Measurements from ENCODE around the gene RFTN2.

Gene RFTN2

DNA sequence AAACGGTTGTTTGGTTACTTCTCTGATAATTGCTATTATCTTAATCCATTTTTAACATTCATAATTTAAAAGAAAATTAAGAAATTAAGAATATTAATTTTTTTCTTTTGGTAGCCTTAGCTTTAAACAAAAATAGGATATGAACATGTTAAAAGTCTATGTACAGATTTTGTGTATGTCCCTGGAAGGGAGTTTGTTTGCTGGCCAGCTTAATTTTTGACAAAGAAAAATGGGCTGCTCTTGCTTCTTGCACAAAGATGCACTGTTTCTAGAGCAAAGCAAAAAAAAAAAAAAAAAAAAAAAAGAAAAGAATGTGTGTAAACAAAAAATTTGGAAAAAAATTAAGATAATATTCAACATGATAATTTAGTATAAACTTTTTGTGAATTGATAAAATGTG, 1.3 kb downstream of the RFTN2 start:
- no peak for TF ChIP-seq CTCF (IDR thresholded peaks at IDR 0.05; ENCODE audit: borderline replicate concordance, control extremely low read depth, extremely low read depth, insufficient read depth, missing control alignments)
- no peak for DNase-seq (ENCODE audit: low spot score)
- in situ Hi-C loops (cut with MboI; ENCODE audit: low sequenced_read_pairs, unreplicated experiment): no loop called here

- no peak for DNase-seq (ENCODE audit: low spot score)
- no peak for TF ChIP-seq CTCF (IDR thresholded peaks at IDR 0.05; ENCODE audit: borderline replicate concordance, control extremely low read depth, extremely low read depth, insufficient read depth, missing control alignments)
- in situ Hi-C loops (cut with MboI; ENCODE audit: low sequenced_read_pairs, unreplicated experiment): no loop called here
These were observed 1.8 kb downstream of the RFTN2 start for GRCh38 chr2:197673606-197674005.

DNA sequence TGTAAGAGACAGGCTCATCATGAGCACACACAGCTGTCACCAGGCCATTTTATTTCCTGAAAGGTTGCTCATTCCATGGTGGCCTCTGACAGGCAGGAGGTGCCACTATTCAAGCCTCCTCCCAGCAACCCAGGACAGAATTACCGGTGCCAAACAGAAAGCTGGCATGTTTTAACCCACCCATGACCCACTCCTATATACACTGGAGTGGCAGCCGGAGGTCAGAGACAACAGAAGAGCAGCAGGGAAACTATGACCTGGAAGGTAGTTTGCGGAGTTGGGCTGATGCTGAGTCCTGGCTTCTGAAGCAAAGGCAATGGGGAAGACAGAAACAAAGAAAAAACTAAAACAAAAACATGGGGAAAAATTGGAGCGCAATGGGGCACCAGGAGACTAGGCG, 2.3 kb downstream of the RFTN2 start:
- in situ Hi-C loops (cut with MboI; ENCODE audit: low sequenced_read_pairs, unreplicated experiment): no loop called here
- no peak for DNase-seq (ENCODE audit: low spot score)
- no peak for TF ChIP-seq CTCF (IDR thresholded peaks at IDR 0.05; ENCODE audit: borderline replicate concordance, control extremely low read depth, extremely low read depth, insufficient read depth, missing control alignments)

DNA sequence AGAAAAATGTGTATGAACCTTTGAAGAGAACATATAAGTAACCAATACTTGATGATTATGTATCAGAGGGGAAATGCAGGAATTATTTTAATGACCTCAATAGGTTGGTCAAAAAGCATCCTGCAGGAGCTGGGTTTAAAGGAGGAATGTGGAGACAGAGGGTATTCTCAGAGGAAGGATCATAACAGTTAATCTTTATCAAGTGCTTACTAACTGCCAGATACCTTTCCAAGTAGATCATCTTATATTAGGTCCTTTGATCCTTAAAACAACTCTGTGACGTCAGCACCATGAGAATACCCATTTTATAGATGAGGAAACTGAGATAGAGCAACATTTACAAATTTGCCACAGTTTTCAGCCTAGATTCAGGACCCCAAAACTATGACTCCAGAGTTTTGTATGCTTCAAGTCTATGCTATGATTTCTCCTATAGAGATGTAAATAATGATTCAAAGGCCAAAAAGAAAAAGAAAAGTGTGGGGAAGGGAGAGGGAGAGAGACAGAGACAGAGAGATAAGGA, 3.0 kb downstream of the RFTN2 start:
- in situ Hi-C loops (cut with MboI; ENCODE audit: low sequenced_read_pairs, unreplicated experiment): no loop called here
- TF ChIP-seq CTCF (IDR thresholded peaks at IDR 0.05; ENCODE audit: borderline replicate concordance, control extremely low read depth, extremely low read depth, insufficient read depth, missing control alignments): no peak
- DNase-seq (ENCODE audit: low spot score): no peak

DNA sequence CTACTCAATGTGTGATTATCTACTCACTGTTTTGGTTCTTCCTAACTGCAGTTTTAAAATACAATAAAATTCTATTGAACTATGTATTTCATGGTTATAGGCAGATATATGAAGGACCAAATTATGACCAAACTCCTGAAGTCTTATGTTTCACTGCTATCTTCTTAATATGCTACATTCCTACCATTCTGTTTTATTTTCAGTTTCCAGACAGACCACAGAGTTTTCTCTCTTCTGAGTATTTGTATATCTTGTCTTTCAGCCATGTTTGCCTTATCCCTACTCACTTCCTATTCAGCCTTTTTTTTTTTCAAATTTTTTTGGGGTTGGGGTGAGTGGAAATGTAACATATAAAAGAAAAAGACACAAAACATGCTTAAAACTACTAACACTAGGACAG, 6.3 kb downstream of the RFTN2 start:
- no peak for TF ChIP-seq CTCF (IDR thresholded peaks at IDR 0.05; ENCODE audit: borderline replicate concordance, control extremely low read depth, extremely low read depth, insufficient read depth, missing control alignments)
- no peak for DNase-seq (ENCODE audit: low spot score)
- in situ Hi-C loops (cut with MboI; ENCODE audit: low sequenced_read_pairs, unreplicated experiment): no loop called here

DNA sequence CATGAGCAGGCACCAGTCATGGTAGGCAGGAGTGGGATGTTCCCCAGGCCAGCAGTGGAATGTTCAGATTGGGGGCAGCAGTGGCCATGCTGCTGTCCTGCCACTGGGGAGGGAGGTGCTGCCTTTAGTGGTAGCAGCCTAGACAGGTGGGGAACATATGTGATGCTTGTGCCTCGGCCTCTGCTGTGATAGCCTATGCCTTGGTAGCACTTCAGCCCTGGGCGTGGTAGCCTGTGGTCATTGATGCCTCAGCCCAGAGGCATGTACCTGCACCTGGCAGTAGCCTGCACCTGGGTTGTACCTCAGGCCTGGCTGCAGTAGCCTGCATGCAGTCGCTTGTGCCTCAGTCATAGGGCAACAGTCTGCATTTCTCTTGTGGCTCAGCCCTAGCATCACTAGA, 7.1 kb downstream of the RFTN2 start:
- no peak for TF ChIP-seq CTCF (IDR thresholded peaks at IDR 0.05; ENCODE audit: borderline replicate concordance, control extremely low read depth, extremely low read depth, insufficient read depth, missing control alignments)
- DNase-seq (ENCODE audit: low spot score): no peak
- in situ Hi-C loops (cut with MboI; ENCODE audit: low sequenced_read_pairs, unreplicated experiment): no loop called here

DNA sequence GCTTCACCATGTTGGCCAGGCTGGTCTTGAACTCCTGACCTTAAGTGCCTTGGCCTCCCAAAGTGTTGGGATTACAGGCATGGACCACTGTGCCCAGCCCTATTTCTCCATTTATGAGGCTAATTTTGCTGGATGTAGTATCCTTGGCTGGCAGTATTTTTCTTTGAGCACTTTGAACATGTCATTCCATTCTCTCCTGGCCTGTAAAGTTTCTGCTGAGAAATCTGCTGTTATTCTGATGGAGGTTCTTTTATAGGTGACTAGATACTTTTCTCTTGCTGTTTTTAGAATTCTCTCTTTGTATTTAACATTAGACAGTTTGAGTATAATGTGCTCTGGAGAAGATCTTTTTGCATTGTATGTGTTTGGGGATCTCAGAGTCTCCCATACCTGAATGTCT, 9.1 kb downstream of the RFTN2 start:
- no peak for TF ChIP-seq CTCF (IDR thresholded peaks at IDR 0.05; ENCODE audit: borderline replicate concordance, control extremely low read depth, extremely low read depth, insufficient read depth, missing control alignments)
- in situ Hi-C loops (cut with MboI; ENCODE audit: low sequenced_read_pairs, unreplicated experiment): no loop called here
- DNase-seq (ENCODE audit: low spot score): no peak

All from GM13976 (cell line).